Measurements from ENCODE around the gene RASL12.
"Not testable (repeated sequence)": the region's sequence is repeated elsewhere in the genome, so short reads cannot be mapped to it uniquely, and the experiment has no call there.

Gene RASL12

DNA sequence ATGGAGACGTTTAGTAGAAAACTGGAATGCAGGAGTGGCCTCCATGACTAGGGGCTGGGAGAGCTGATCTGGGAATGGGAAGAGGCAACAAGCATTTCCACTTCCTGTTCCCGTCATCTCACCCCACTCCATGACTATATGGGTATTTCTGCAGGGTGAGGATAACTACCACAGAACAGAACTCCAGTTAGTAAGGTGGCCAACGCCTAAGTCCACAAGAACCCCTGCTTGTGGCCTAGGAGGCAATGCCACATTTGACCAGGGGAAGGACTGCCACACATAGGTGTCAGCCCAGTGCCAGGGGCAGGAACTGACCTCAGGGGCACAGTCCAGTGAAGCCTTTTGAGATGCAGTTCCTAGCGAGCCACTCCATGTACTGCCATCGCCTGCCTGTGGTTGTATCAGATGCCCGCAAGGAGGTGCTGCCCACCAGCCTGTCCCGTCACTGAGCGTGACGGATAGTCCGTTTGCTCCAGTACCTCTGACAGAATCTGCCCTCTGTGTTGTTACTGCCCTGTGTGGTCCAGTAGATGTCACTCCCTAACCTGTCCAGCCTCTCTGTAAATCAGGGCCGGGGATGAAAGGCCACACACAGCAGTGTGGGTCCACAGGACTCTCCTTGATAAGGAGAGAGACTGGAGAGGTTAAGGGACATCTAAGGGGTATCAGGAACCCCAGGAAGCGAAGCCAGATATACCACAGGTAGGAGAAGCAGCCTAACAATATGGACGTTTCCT is 34.8 kb downstream of the RASL12 start:
- peak in 22 of 56 donors; percentile 5 to 64 (median 28) for DNase-seq

DNA sequence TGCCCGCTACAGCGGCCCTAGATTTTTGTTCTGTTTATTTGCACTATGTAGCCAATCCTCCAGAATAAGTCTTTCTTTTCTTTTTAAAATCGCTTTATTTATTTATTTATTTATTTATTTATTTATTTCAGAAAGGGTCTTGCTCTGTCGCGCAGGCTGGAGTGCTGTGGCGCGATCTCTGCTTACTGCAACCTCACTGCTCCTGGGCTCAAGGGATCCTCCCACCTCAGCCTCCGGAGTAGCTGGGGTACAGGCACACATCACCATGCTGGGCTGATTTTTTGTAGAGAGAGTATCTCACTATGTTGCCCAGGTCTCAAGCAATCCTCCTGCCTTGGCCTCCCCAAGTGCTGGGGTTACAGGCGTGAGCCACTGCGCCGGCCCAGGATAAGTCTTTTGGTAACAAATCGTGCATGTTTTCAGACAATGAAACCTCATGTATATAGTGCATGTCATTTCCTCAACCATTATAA is 38.0 kb downstream of the RASL12 start:
- DNase-seq, result peak in 1 of 56 donors; percentile 37

DNA sequence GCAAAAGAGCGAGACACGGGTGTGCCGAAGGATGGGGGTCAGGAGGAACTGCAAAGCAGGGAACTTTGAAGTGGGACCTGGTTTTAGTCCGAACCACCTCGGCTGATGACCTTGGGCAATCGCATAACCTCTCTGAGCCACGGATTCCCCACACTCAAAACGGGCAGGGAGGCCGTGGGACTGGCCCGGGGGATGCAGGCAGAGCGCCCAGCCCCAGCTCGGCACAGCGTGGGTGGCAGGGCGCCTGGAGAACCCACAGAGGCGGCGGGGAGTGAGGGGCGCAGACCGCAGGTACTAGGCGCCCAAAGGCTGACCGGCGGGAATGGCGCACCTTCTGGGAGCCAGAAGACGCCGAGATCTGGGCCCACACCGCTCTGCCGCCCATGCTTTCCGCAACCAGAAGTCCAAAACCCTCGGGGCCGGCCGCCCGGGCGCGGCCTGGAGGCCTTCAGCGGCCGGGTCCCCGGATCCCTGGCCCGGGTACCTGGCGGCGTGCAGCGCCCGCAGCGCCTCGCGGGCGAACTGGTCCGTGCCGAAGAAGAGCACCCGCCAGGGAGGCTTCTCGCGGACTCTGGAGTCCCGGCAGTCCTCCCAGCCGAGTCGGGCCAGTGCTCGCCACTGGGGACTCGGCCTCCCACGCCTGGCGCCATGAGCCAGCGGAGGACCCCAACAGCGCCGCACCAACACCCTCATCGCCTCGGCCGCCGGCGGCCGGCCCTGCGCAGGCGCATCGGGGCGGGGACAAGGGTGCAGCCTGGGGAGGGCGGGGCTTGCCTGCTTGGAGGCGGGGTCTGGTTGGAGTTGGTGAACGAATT is 38.7 kb downstream of the RASL12 start, which contains the start of gene MTFMT:
TSS of gene MTFMT (minus strand) at position 719 of the 815 bp plus-strand sequence. CDS start at position 693, 26 bp downstream.
- peak; percentile 20 to 92 (median 82) for DNase-seq

DNA sequence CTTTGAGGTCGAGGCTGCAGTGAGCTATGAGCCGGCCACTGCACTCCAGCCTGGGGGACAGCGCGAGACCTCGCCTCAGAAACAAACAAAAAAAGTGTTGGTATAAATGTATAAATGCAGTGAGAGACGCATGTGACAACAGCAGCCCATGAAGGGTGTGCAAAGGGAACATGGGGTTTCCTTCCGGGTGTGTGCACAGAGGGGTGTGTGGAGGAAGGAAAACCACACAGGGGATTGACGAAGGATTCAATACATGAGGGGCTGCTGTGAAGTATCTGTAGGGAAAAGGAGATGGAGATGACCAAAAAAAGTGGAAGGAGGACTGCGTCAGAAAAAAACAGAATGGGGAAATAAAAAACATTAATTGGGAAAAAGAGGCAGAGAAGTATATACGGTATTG is 39.5 kb downstream of the RASL12 start:
- DNase-seq, result no peak

DNA sequence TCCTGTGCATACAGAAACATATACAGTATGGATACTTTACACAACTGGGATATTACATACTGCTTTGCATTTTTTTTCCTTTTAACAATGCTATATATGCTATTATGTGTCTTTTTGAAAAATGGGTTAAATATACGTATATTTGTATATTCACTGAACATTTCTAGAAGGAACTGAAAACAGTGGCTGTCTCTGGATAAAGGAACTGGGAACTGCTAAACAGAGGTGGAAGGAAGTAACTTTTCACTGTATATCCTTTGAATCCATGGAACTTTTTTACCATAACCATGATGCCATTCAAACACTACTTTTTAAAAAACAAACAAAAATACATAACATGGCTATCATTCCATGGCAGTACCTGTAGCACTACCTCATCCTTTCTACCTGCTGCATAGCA is 40.2 kb downstream of the RASL12 start:
- no peak for DNase-seq

DNA sequence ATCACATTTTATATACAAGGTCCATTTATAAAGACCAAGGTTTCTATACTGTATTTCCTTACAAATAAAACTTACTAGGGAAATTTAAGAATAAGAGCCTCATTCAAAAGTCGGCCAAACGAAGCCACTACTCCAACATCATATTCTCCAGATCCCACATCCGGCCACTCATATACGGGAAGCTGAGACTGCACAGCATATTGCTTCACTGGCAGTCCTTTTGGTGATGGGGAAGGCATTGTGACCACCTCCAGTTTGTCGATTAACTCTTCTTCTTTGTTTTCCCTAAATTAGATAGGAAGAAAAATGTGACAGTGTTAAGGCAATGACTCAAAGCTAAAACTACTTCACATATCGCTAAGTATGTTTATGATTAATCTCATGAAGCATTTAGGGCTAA is 41.0 kb downstream of the RASL12 start:
- no peak for DNase-seq

DNA sequence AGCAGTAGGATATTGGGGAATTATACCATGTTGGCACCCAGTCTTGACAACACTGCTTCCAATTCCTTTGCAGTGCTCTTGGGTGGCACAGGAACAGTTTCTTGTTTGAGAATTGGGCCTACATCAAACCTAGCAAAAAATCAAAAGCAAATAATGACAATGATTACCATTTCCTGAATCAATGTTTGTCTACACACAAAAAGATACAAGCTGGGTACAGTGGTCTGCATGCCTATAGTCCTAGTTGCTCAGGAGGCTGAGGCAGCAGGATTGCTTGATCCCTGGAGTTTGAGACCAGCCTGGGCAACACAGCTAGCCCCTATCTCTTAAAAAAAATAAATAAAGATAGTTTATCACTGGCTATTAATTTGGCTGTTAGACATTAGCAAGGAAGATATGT is 46.3 kb downstream of the RASL12 start:
- no peak for DNase-seq

DNA sequence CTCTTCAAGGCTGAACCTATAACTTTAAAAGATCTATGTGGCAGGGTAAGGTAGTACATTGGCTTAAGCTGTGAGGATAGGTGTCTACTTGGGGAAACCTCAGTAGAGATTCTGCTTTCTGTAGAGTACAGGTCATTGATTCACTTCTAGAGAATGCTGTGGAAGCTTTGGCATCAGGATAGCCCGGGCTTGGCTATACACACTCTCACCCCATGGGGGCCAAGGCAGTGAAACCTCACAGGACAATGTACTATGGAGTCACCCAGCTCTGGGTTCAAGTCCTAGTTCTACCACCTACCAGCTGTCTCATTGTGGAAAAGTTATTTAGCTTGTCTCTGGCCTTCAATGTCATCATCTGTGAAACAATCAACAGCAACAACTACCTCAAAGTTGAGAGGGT is 47.4 kb downstream of the RASL12 start:
- DNase-seq, result no peak

DNA sequence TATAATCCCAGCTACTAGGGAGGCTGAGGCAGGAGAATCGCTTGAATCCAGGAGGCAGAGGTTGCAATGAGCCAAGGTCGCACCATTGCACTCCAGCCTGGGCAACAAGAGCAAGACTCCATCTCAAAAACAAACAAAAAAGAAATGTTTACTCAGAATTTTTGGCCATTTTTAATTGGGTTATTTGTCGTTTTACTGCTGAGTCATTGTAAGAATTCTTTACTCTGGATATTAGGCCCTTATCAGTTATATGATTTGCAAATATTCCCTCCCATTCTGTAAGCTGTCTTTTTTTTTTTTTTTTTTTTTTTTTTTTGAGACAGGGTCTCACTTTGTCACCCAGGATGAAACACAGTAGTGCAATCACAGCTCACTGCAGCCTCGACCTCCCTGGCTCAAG is 56.6 kb downstream of the RASL12 start:
- not testable (repeated sequence) for DNase-seq

DNA sequence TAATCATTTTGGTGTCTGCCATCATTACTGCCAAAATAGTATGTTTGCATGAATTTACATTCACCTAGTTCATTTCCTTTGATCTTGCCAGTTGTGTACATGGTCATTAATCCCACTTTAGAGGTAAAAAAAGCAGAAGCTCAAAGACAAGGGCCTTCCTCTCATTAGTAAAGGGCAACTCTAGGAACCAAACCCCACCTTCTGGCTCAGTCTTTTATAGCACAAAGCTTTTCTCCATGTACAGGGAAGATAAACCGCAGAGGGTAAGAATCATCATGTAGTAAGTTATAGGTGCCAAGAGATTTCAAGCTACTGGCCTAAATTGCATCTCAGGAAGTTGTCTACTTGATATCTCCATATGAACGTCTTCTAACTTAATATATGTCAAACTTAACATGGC is 58.8 kb downstream of the RASL12 start:
- DNase-seq, result no peak

DNA sequence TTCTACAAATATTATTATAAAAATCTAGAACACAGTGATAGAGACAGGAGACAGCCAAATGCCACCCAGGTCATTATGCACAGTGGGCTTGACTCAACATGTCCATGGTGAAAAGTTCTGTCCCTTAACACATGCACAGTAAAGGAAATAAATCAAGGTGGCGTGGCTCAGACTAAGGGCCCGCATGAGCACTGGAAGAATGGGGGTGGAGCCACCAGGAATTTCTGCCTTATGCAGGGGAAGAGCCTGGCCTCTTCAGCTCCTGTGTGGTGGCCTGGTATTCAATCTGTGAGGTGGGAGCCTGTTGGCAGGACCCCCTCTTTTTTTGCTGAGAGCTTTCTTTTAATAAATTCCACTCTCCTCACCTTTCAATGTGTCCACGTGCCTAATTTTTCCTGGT is 60.9 kb downstream of the RASL12 start:
- no peak for DNase-seq

DNA sequence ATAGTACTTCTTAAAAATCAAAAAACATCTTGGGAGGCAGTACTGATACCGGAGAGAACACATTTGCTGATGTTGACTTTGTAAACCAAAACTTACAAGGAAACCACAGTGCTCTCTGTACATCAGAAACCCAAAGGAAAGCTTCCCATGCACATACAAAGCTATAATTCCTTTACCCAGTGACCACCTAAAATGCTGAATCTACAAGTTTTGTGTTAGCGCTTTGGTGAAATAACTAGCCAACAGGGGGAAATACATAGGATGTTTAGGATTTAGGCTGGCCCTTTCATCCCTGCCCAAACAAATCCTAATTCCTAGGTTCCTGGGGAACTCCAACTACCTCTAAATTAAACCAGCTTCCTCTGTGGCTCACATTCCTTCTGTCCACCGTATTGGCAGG is 62.8 kb downstream of the RASL12 start:
- no peak for DNase-seq
